Measurements from ENCODE around the gene TMEM131. TPM values are rescaled to one million over a fixed set of nuclear protein-coding genes. Genes with fewer than 3 reads are reported as not detected.

The TMEM131 gene
- total RNA-seq, 4 donors from 2014 or later, result 32.8 to 54.8 (median 41.2) TPM

DNA sequence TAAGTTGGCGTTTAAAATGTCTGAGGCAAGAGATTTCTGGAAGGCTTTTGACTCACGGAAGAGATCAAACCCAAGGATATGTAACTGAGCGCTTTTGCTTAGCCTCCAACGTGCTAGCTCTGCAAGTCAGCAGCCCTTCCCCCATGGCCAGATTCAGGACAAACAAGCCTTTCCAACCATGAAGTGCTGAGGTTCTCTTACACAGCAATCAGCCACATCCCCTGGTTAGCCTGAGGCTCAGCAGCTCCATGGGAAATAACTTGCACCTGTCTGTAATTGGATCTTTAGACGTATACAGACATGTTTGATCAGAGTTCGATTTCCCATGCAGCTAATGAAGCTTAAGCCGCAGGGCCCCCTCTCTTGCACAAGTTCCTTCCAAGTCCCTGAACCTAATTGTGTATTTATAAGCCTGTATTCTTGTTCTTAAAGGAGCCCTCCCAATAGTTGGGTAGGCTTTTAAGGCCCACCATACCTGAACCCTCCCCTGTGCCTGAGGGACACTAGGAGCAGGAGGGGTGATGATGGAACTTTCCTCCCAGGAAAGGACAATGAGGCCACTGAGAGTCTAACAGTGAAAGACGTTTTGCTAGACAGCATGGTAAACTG is 2.1 kb upstream of the TMEM131 start:
- no peak for TF ChIP-seq POLR2A (IDR thresholded peaks at IDR 0.05)
- TF ChIP-seq, protein P1, sequence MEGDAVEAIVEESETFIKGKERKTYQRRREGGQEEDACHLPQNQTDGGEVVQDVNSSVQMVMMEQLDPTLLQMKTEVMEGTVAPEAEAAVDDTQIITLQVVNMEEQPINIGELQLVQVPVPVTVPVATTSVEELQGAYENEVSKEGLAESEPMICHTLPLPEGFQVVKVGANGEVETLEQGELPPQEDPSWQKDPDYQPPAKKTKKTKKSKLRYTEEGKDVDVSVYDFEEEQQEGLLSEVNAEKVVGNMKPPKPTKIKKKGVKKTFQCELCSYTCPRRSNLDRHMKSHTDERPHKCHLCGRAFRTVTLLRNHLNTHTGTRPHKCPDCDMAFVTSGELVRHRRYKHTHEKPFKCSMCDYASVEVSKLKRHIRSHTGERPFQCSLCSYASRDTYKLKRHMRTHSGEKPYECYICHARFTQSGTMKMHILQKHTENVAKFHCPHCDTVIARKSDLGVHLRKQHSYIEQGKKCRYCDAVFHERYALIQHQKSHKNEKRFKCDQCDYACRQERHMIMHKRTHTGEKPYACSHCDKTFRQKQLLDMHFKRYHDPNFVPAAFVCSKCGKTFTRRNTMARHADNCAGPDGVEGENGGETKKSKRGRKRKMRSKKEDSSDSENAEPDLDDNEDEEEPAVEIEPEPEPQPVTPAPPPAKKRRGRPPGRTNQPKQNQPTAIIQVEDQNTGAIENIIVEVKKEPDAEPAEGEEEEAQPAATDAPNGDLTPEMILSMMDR (IDR thresholded peaks at IDR 0.05), result no peak
- DNase-seq (ENCODE audit: low spot score in 2 of 2), result peak in 1 of 2 donors; percentile 27
- intact Hi-C loops (cut with DNase I; ENCODE audit: low total_unique reads), result no loop called here
- WGBS, 2 donors, result 51 to 52% methylated on average over 8 of the region's 8 CpGs
- H3K4me3 ChIP-seq (ENCODE audit: low read depth, poor library complexity, severe bottlenecking), result no peak overlapping the region

DNA sequence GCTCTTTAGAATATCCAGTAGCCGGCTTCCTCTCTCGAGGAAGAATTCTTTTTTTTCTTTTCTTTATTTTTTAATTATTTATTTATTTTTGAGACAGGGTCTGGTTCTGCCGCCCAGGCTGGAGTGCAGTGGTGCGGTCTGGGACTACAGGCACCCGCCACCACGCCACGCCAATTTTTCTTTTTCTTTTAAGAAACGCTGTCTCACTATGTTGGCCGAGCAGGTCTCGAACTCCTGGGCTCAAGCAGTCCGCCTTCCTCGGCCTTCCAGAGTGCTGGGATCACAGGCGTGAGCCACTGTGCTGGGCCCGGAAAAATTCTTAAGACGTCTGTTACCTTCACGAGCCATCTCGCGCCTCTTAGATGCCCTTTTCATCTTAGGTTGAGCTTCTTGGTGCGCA is 931 bp upstream of the TMEM131 start:
- WGBS, 2 donors, result 87 to 92% methylated on average over 19 of the region's 19 CpGs
- H3K4me3 ChIP-seq (ENCODE audit: low read depth, poor library complexity, severe bottlenecking), result no peak overlapping the region
- DNase-seq (ENCODE audit: low spot score in 2 of 2), result no peak
- intact Hi-C loops (cut with DNase I; ENCODE audit: low total_unique reads), result no loop called here
- no peak for TF ChIP-seq POLR2A (IDR thresholded peaks at IDR 0.05)
- TF ChIP-seq, protein P1 (IDR thresholded peaks at IDR 0.05), result no peak

DNA sequence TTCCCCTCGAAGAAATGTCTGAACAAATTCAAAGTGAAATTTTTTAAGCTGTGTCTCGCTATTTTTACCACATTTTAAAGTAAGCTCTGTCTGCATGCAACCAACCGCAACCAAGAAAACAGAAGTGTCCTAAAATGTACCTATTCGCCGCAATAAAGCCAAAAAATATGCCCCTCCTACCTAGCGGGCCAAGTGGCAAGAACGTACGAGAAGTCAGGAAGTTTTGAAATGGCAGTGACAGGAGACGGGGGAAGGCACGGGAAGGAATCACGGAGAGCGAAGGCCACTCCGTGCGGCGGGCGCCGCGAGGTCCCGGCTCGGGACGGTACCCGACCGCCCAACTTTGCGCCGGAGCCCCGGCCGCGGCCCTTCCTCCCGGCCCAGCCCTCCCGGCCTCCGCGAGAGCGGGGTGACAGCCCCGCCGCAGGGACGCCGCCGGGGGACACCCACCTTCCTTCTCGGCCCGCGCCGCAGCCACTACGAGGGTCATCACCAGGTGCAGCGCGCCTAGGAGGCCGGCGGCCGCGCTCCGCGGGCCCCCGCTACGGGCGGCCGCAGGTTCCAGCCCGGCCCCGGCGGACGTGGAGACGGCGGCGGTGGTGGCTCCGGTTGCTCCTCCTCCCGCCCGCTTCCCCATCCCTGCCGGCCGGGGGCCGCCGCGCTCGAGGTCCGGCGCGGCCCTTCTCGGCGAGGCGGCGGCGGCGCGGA is 568 bp downstream of the TMEM131 start:
- peak in 1 of 2 donors; percentile 87 for DNase-seq (ENCODE audit: low spot score in 2 of 2)
- intact Hi-C loops (cut with DNase I; ENCODE audit: low total_unique reads), result no loop called here
- H3K4me3 ChIP-seq (ENCODE audit: low read depth, poor library complexity, severe bottlenecking), result peak overlapping the region; percentile 76
- 0 to 1% methylated on average over 29 to 33 of the region's 81 CpGs for WGBS, 2 donors
- no peak for TF ChIP-seq POLR2A (IDR thresholded peaks at IDR 0.05)
- TF ChIP-seq, protein P1 (IDR thresholded peaks at IDR 0.05), result no peak

- no peak for DNase-seq (ENCODE audit: low spot score in 2 of 2)
- TF ChIP-seq, protein P1 (IDR thresholded peaks at IDR 0.05), result no peak
- TF ChIP-seq POLR2A (IDR thresholded peaks at IDR 0.05), result no peak
- H3K4me3 ChIP-seq (ENCODE audit: low read depth, poor library complexity, severe bottlenecking), result peak overlapping the region; percentile 76
- WGBS, 2 donors, result 4 to 5% methylated on average over 4 of the region's 4 CpGs
- intact Hi-C loops (cut with DNase I; ENCODE audit: low total_unique reads), result no loop called here
Observed at GRCh38 chr2:97994476-97994875, 1.3 kb downstream of the TMEM131 start.

DNA sequence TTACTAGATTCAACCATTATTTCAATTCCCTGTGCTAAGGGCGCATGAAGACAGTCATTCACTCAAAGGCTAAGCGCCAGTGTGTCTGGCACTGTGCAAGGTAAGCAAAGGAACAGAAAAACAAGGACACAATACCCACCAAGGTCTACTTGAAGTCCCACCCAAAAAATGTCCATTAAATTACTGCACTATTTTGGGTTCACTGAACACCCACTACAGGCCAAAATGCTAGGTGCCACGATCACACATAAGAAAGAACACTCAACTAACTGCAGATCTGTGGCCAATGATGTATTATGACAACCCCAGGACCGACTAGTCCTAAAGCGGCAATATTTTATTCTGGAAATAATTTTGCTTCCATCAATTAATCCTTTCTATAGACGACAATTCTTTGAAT is 1.8 kb downstream of the TMEM131 start:
- DNase-seq (ENCODE audit: low spot score in 2 of 2), result no peak
- WGBS, 2 donors, result 38 to 39% methylated on average over 6 of the region's 6 CpGs
- TF ChIP-seq, protein P1 (IDR thresholded peaks at IDR 0.05), result no peak
- no peak overlapping the region for H3K4me3 ChIP-seq (ENCODE audit: low read depth, poor library complexity, severe bottlenecking)
- intact Hi-C loops (cut with DNase I; ENCODE audit: low total_unique reads), result no loop called here

All from lower leg skin (tissue), 4 donors.